Glutamatergic neuron (in vitro differentiated cells): ENCODE data around the gene MAPKBP1. TPM values are rescaled to one million over a fixed set of nuclear protein-coding genes. Genes with fewer than 3 reads are reported as not detected.

Experiments
- DNase-seq: peaks from one replicate; pipeline ENCODE4 v3.0.0; 2022
- H3K27ac Mint-ChIP-seq: one replicate; pipeline ENCODE4 v1.8.0; 2020; ENCODE audit warnings: mild to moderate bottlenecking, mixed read lengths, inconsistent platforms; ENCODE audit not compliant: unreplicated experiment
- H3K27me3 Mint-ChIP-seq: one replicate; pipeline ENCODE4 v1.8.0; 2020; ENCODE audit warnings: mild to moderate bottlenecking, moderate library complexity, mixed read lengths, inconsistent platforms; ENCODE audit not compliant: unreplicated experiment
- H3K36me3 Mint-ChIP-seq: one replicate; pipeline ENCODE4 v1.8.0; 2020; ENCODE audit warnings: mild to moderate bottlenecking, mixed read lengths, inconsistent platforms; ENCODE audit not compliant: unreplicated experiment
- H3K4me1 Mint-ChIP-seq: one replicate; pipeline ENCODE4 v1.8.0; 2020; ENCODE audit warnings: mild to moderate bottlenecking, low read depth, mixed read lengths, inconsistent platforms; ENCODE audit not compliant: unreplicated experiment
- H3K4me3 Mint-ChIP-seq: one replicate; pipeline ENCODE4 v1.8.0; 2020; ENCODE audit warnings: mild to moderate bottlenecking, mixed read lengths, inconsistent platforms; ENCODE audit not compliant: unreplicated experiment
- H3K9me3 Mint-ChIP-seq: one replicate; pipeline ENCODE4 v1.8.0; 2020; ENCODE audit warnings: mild to moderate bottlenecking, moderate library complexity, mixed read lengths, inconsistent platforms; ENCODE audit not compliant: unreplicated experiment
- CTCF ChIP-seq: fragments of 200-600 bp; sonication (generic); IDR thresholded peaks from one replicate; pipeline ENCODE4 v1.5.0; 2021; ENCODE audit not compliant: partially characterized antibody, unreplicated experiment
- total RNA-seq: library from RNA; stranded (reverse); fragmentation: NEBNext Ultra II Directional; extraction: Animal tissue kit (Norgen Biotek cat#: 25700); gene quantifications from one replicate; pipeline ENCODE4 v1.2.1, GENCODE V29; 2021; ENCODE audit not compliant: unreplicated experiment

MAPKBP1 gene
- total RNA-seq, 1 donor from 2014 or later = 45.7 TPM

- TF ChIP-seq CTCF = no peak
- peaks cover 4% of the 10 kb centered on the region for H3K27me3 Mint-ChIP-seq
- H3K4me3 Mint-ChIP-seq = no peak overlapping the region
- no peak overlapping the region for H3K27ac Mint-ChIP-seq
- DNase-seq = no peak
- H3K36me3 Mint-ChIP-seq = no peaks in the 10 kb centered on the region
- peaks cover 4% of the 10 kb centered on the region for H3K9me3 Mint-ChIP-seq
- H3K4me1 Mint-ChIP-seq = no peaks in the 10 kb centered on the region
These were observed 79.5 kb downstream of the MAPKBP1 start for GRCh38 chr15:41853831-41854230.

GRCh38 chr15:41854443-41854842 lies 80.2 kb downstream of the MAPKBP1 start:
- peaks cover 4% of the 10 kb centered on the region for H3K27me3 Mint-ChIP-seq
- H3K4me3 Mint-ChIP-seq = no peak overlapping the region
- H3K4me1 Mint-ChIP-seq = no peaks in the 10 kb centered on the region
- DNase-seq = no peak
- H3K27ac Mint-ChIP-seq = no peak overlapping the region
- H3K9me3 Mint-ChIP-seq = peaks cover 4% of the 10 kb centered on the region
- H3K36me3 Mint-ChIP-seq = no peaks in the 10 kb centered on the region
- no peak for TF ChIP-seq CTCF

- no peak overlapping the region for H3K4me3 Mint-ChIP-seq
- H3K4me1 Mint-ChIP-seq = no peaks in the 10 kb centered on the region
- no peak overlapping the region for H3K27ac Mint-ChIP-seq
- DNase-seq = no peak
- peaks cover 4% of the 10 kb centered on the region for H3K27me3 Mint-ChIP-seq
- H3K36me3 Mint-ChIP-seq = no peaks in the 10 kb centered on the region
- TF ChIP-seq CTCF = no peak
- peaks cover 6% of the 10 kb centered on the region for H3K9me3 Mint-ChIP-seq
These were observed 81.1 kb downstream of the MAPKBP1 start for GRCh38 chr15:41855261-41855961.

GRCh38 chr15:41856262-41856661 lies 82.0 kb downstream of the MAPKBP1 start:
- Mint-ChIP-seq H3K27me3 (peaks cover 4% of the 10 kb centered on the region), H3K4me3 (no peak overlapping the region), H3K9me3 (peaks cover 6% of the 10 kb centered on the region), H3K27ac (no peak overlapping the region), H3K4me1 (no peaks in the 10 kb centered on the region), H3K36me3 (no peaks in the 10 kb centered on the region)
- TF ChIP-seq CTCF = no peak
- no peak for DNase-seq

GRCh38 chr15:41856716-41857115 lies 82.4 kb downstream of the MAPKBP1 start:
- Mint-ChIP-seq H3K36me3 (no peaks in the 10 kb centered on the region), H3K27me3 (peaks cover 4% of the 10 kb centered on the region), H3K4me1 (no peaks in the 10 kb centered on the region), H3K27ac (no peak overlapping the region), H3K4me3 (no peak overlapping the region), H3K9me3 (peaks cover 6% of the 10 kb centered on the region)
- no peak for DNase-seq
- TF ChIP-seq CTCF = no peak
